Measurements from ENCODE around the gene FGF10. TPM values are rescaled to one million over a fixed set of nuclear protein-coding genes. Genes with fewer than 3 reads are reported as not detected.

FGF10 gene
- total RNA-seq, 1 experiment from 2014 or later = not detected

DNA sequence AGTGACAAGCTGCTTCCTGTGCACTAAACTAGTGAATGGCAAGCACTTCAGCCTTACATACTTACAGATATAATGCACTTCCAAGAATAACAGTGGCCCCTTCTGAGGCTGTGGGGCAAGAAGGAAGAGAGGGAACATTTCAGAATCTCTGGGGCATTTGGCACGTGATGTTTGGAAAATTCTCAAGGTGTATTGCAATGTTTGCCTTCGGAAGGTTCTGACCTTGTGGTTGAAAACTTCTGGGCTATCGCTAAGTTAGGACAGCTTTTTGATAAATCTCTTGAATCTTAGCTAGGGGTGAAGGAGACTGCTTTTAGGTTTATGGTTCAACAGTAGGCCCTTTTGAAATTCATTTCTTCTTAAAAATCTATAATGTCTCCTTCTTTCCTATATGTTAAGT is 7.1 kb upstream of the FGF10 start:
- Histone ChIP-seq H3K4me3 (ENCODE audit: low read depth, low read length, poor library complexity, severe bottlenecking) (no peak overlapping the region), H3K27ac (ENCODE audit: low read depth, low read length, poor library complexity, severe bottlenecking) (no peak overlapping the region), H3K4me1 (ENCODE audit: insufficient read depth, low read length, poor library complexity, severe bottlenecking) (no peaks in the 10 kb centered on the region), H3K27me3 (replicated peaks; ENCODE audit: insufficient read depth, low read depth, low read length, poor library complexity) (no peaks in the 10 kb centered on the region), H3K36me3 (ENCODE audit: insufficient read depth, low read length, poor library complexity, severe bottlenecking) (no peaks in the 10 kb centered on the region), H3K9me3 (ENCODE audit: low read depth, low read length, poor library complexity, severe bottlenecking) (no peaks in the 10 kb centered on the region)
- ChIA-PET CTCF (no interaction called here), POLR2A (ENCODE audit: low non-redundant PET) (no interaction called here)
- no peak for DNase-seq (ENCODE audit: low spot score)
- TF ChIP-seq, protein P1, sequence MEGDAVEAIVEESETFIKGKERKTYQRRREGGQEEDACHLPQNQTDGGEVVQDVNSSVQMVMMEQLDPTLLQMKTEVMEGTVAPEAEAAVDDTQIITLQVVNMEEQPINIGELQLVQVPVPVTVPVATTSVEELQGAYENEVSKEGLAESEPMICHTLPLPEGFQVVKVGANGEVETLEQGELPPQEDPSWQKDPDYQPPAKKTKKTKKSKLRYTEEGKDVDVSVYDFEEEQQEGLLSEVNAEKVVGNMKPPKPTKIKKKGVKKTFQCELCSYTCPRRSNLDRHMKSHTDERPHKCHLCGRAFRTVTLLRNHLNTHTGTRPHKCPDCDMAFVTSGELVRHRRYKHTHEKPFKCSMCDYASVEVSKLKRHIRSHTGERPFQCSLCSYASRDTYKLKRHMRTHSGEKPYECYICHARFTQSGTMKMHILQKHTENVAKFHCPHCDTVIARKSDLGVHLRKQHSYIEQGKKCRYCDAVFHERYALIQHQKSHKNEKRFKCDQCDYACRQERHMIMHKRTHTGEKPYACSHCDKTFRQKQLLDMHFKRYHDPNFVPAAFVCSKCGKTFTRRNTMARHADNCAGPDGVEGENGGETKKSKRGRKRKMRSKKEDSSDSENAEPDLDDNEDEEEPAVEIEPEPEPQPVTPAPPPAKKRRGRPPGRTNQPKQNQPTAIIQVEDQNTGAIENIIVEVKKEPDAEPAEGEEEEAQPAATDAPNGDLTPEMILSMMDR (conservative IDR thresholded peaks at IDR 0.05; ENCODE audit: low read depth, low read length) = no peak
- no peak for TF ChIP-seq EZH2 (IDR thresholded peaks at IDR 0.05; ENCODE audit: borderline replicate concordance, low read depth, low read length, poor library complexity, severe bottlenecking)
- BruUV-seq (replicated peaks) = no TSS peak
- intact Hi-C loops (cut with micrococcal nuclease; ENCODE audit: unreplicated experiment) = no loop called here

DNA sequence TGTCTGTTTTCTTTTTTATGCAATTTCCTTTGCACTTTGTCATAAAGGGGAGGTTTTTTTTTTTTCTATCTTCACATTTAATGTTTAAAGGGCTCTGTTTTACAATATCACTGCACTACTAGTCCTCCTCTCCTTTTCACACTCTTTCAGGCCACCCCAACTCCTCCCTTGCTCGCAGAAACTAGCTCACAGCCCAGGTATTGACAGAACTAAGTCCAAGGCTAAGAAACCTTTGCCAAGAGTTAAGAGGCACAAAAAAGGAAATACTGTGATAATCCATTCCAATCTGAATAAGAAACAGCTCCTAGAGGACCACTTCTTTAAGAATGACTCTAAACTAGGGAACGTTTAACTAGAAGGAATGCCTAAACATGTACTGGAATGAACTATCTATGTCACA is 1.1 kb upstream of the FGF10 start:
- no peak for DNase-seq (ENCODE audit: low spot score)
- intact Hi-C loops (cut with micrococcal nuclease; ENCODE audit: unreplicated experiment) = no loop called here
- no peak overlapping the region for H3K4me3 ChIP-seq (ENCODE audit: low read depth, low read length, poor library complexity, severe bottlenecking)
- peaks cover 48% of the 10 kb centered on the region for H3K27me3 ChIP-seq (replicated peaks; ENCODE audit: insufficient read depth, low read depth, low read length, poor library complexity)
- H3K4me1 ChIP-seq (ENCODE audit: insufficient read depth, low read length, poor library complexity, severe bottlenecking) = peaks cover 13% of the 10 kb centered on the region
- BruUV-seq (replicated peaks) = no TSS peak
- H3K36me3 ChIP-seq (ENCODE audit: insufficient read depth, low read length, poor library complexity, severe bottlenecking) = no peaks in the 10 kb centered on the region
- H3K27ac ChIP-seq (ENCODE audit: low read depth, low read length, poor library complexity, severe bottlenecking) = no peak overlapping the region
- CTCF ChIA-PET = no interaction called here
- no peaks in the 10 kb centered on the region for H3K9me3 ChIP-seq (ENCODE audit: low read depth, low read length, poor library complexity, severe bottlenecking)
- TF ChIP-seq, protein P1 (conservative IDR thresholded peaks at IDR 0.05; ENCODE audit: low read depth, low read length) = no peak
- TF ChIP-seq EZH2 (IDR thresholded peaks at IDR 0.05; ENCODE audit: borderline replicate concordance, low read depth, low read length, poor library complexity, severe bottlenecking) = no peak
- POLR2A ChIA-PET (ENCODE audit: low non-redundant PET) = no interaction called here

DNA sequence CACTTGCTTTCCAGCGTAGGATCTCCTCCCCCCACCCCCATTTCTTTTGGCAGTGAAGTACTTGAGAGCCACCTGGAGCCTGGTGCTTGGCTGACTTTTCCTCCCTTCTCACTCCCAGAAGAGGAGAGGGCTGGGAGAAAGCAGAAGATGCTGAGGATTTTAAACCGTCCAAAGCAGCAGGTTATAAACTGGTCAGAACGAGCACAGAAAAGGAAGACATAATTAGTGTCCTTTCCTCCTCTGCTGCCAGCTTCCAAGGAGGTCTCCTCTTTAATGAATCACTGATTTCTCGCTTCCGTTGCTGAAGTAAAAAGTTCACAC is 563 bp upstream of the FGF10 start:
- CTCF ChIA-PET = interaction anchor here (0.7 kb wide), 1 partner anchor 13 kb away, joined by 3 read pairs; no protein-coding TSS in a partner anchor
- DNase-seq (ENCODE audit: low spot score) = no peak
- H3K27ac ChIP-seq (ENCODE audit: low read depth, low read length, poor library complexity, severe bottlenecking) = no peak overlapping the region
- H3K9me3 ChIP-seq (ENCODE audit: low read depth, low read length, poor library complexity, severe bottlenecking) = no peaks in the 10 kb centered on the region
- POLR2A ChIA-PET (ENCODE audit: low non-redundant PET) = no interaction called here
- peaks cover 13% of the 10 kb centered on the region for H3K4me1 ChIP-seq (ENCODE audit: insufficient read depth, low read length, poor library complexity, severe bottlenecking)
- peak; percentile 25 for TF ChIP-seq EZH2 (IDR thresholded peaks at IDR 0.05; ENCODE audit: borderline replicate concordance, low read depth, low read length, poor library complexity, severe bottlenecking)
- TF ChIP-seq, protein P1 (conservative IDR thresholded peaks at IDR 0.05; ENCODE audit: low read depth, low read length) = no peak
- H3K27me3 ChIP-seq (replicated peaks; ENCODE audit: insufficient read depth, low read depth, low read length, poor library complexity) = peaks cover 48% of the 10 kb centered on the region
- no TSS peak for BruUV-seq (replicated peaks)
- intact Hi-C loops (cut with micrococcal nuclease; ENCODE audit: unreplicated experiment) = no loop called here
- peak overlapping the region; percentile 52 for H3K4me3 ChIP-seq (ENCODE audit: low read depth, low read length, poor library complexity, severe bottlenecking)
- no peaks in the 10 kb centered on the region for H3K36me3 ChIP-seq (ENCODE audit: insufficient read depth, low read length, poor library complexity, severe bottlenecking)

All from A673 (cell line).